ENCODE results near the gene GPR25.

GPR25 gene

DNA sequence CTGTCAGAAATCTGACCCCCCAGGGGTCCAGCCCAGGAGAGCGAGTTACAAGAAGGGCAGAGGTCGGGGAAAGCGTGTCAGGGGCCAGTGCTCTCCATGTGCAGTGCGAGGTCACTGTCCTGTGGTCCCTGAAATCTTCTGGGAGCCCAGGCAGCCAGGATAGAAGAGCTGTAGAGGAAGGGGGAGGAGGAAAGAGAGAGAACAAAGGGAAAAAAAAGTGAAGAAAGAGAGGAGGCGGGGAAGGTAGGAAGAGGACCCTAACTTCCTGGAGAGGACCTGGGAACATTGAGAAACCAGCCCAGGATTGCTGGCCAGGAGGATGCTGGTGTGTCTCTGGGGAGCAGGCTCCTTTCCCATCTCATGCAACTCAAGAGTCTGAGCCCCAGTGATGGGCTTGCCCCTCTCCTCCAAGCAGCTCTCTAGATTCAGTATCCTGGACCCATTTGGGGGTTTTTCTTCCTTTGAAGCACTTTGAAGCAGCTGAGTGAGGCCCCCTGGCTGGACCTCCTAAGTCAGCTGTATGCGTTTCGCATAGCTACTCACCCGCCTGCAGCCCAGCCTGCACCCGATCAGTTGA lies 15.1 kb downstream of the GPR25 start:
- Histone ChIP-seq H3K9ac (ENCODE audit: low read depth, low read length) (no peak overlapping the region), H3K27ac (ENCODE audit: low read depth, low read length) (no peak overlapping the region), H3K9me3 (ENCODE audit: control insufficient read depth, insufficient read depth, low read length) (no peaks in the 10 kb centered on the region), H3K4me1 (ENCODE audit: control insufficient read depth, insufficient read depth, low read length) (peaks cover 31% of the 10 kb centered on the region), H3K27me3 (ENCODE audit: control insufficient read depth, insufficient read depth, low read length) (0 out of 2 replicates have a peak, but pooled peaks cover 5% of the 10 kb centered on the region), H3K36me3 (ENCODE audit: control insufficient read depth, insufficient read depth, low read length) (no peaks in the 10 kb centered on the region), H3K4me3 (ENCODE audit: low read depth, low read length) (no peak overlapping the region)

DNA sequence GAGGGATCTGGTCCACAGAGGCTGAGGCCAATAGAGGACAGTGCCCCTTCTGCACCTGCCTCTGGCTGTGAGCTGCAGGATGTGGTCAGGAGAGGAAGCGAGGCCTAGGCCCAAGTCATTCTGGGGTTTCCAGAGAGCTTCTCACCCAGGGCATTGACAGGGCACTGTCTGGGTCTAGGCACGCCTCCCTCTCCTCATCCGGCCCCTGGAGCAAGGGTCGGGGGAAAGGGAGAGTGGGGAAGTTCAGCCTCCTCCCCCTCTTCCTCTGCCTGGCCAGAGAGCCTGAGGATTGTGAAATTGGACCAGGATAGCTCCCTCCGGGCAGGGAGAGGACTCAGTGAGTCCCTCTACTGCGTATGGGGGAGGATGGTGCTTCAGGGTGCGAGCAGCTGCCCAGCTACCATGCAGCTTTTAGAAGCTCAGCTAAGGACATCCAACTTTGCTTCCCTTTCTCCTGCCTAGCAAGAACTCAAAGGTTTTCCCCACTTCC lies 15.6 kb downstream of the GPR25 start:
- no peak overlapping the region for H3K9ac ChIP-seq (ENCODE audit: low read depth, low read length)
- H3K4me3 ChIP-seq (ENCODE audit: low read depth, low read length): no peak overlapping the region

DNA sequence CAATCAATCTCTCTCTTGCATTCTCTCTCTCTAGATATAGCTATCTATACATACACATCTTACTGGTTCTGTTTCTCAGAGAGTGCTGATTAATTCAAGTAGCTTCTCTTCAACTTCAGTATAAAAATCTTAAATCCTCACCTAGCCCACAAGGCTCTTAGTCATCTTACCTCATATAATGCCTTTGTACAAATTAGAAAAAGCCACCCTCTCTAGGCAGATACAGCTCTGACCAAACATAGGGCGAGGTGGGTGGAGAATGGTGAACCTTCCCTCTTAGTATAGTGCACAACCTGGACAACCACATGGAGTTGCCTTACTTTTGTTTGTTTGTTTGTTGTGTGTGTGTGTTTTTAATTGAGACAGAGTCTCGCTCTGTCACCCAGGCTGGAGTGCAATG lies 16.8 kb downstream of the GPR25 start:
- Histone ChIP-seq H3K4me1 (ENCODE audit: control insufficient read depth, insufficient read depth, low read length) (peaks cover 45% of the 10 kb centered on the region), H3K27me3 (ENCODE audit: control insufficient read depth, insufficient read depth, low read length) (0 out of 2 replicates have a peak, but pooled peaks cover 5% of the 10 kb centered on the region), H3K36me3 (ENCODE audit: control insufficient read depth, insufficient read depth, low read length) (no peaks in the 10 kb centered on the region), H3K9me3 (ENCODE audit: control insufficient read depth, insufficient read depth, low read length) (no peaks in the 10 kb centered on the region), H3K27ac (ENCODE audit: low read depth, low read length) (no peak overlapping the region), H3K9ac (ENCODE audit: low read depth, low read length) (no peak overlapping the region), H3K4me3 (ENCODE audit: low read depth, low read length) (no peak overlapping the region)

More for the DNA sequence above, 15.6 kb downstream of the GPR25 start:
- H3K36me3 ChIP-seq (ENCODE audit: control insufficient read depth, insufficient read depth, low read length): no peaks in the 10 kb centered on the region
- no peak overlapping the region for H3K27ac ChIP-seq (ENCODE audit: low read depth, low read length)
- H3K4me1 ChIP-seq (ENCODE audit: control insufficient read depth, insufficient read depth, low read length): peaks cover 33% of the 10 kb centered on the region
- 0 out of 2 replicates have a peak, but pooled peaks cover 5% of the 10 kb centered on the region for H3K27me3 ChIP-seq (ENCODE audit: control insufficient read depth, insufficient read depth, low read length)
- no peaks in the 10 kb centered on the region for H3K9me3 ChIP-seq (ENCODE audit: control insufficient read depth, insufficient read depth, low read length)

DNA sequence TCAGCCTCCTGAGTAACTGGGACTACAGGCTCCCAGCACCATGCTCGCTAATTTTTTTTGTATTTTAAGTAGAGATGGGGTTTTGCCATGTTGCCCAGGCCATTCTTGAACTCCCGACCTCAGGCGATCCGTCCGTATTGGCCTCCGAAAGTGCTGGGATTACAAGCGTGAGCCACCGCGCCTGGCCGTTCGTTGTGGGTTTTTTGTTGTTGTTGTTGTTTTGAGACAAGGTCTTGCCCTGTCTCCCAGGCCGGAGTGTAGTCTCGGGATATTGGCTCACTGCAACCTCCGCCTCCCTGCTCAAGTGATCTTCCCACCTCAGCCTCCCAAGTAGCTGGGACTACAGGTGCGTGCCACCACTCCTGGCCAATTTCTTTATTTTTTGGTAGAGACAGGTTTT lies 17.2 kb downstream of the GPR25 start:
- Histone ChIP-seq H3K36me3 (ENCODE audit: control insufficient read depth, insufficient read depth, low read length) (no peaks in the 10 kb centered on the region), H3K27ac (ENCODE audit: low read depth, low read length) (no peak overlapping the region), H3K4me3 (ENCODE audit: low read depth, low read length) (no peak overlapping the region), H3K4me1 (ENCODE audit: control insufficient read depth, insufficient read depth, low read length) (peaks cover 49% of the 10 kb centered on the region), H3K27me3 (ENCODE audit: control insufficient read depth, insufficient read depth, low read length) (0 out of 2 replicates have a peak, but pooled peaks cover 5% of the 10 kb centered on the region), H3K9me3 (ENCODE audit: control insufficient read depth, insufficient read depth, low read length) (no peaks in the 10 kb centered on the region), H3K9ac (ENCODE audit: low read depth, low read length) (no peak overlapping the region)

DNA sequence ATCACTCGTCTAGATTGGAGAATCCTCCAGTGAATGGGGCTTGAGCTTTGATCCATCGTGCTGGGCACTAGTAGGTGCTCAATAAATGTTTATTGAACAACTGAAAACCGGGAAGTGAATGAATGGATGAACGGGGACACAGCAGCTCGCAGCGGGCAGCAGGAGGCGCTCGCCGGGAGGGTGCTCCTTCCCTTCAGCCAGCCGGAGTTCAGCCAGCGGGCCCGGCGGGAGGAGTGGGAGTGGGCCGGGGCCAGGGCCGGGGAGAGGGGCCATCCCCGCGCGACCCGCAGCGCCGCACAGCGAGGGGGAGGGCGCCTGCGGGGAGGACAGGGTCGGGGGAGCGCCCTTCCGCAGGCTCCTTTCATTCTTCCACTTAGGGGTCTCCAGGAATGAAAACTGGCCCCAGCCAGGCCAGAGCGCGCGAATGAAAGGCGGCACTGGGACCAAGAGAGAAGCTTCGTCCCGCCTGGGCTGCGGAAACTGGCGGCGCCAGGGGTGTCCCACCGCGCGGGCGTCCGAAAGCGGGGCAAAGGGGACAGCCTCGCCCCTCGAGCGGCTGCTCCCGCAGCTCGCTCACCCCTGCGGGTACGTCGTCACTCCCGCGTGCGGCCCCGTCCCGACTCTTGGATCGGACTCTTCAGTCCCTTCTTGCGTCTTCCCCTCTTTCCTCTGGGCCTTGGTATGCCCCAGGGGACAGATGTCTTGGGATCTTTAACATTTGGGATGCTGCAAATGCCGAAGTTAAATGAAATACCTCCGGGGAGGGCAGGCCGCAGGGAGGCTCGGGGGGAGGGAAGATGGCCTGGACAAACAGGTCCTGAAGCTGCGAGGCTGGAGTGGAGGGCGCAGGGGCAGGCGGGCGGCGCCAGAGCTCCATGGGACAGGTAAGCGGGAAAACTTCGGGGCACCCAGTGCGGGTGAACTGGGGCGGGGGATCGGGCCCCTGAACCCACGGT lies 18.3 kb downstream of the GPR25 start:
- peak overlapping the region; percentile 99 for H3K27ac ChIP-seq (ENCODE audit: low read depth, low read length)

DNA sequence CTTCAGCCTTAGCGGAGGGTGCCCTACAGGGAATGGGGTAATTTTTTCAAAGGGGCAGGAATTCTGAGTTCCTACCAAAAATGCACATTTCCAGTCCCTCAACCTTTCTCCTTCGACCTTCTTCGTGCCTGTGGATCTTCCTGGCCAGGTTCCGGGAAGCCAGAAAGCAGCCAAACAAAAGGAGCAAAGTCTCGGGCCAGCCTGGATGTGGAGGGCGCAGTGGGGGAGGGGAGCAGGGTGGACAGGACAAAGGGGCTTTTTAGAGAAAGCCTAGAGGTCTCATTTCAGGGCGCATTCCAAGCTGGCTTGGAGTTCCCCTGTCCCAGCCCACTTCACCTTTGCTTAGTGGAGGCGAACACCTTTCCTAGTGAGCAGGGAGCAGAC lies 19.0 kb downstream of the GPR25 start:
- H3K4me1 ChIP-seq (ENCODE audit: control insufficient read depth, insufficient read depth, low read length): peaks cover 65% of the 10 kb centered on the region

More for the DNA sequence above, 18.3 kb downstream of the GPR25 start:
- Histone ChIP-seq H3K27me3 (ENCODE audit: control insufficient read depth, insufficient read depth, low read length) (0 out of 2 replicates have a peak, but pooled peaks cover 5% of the 10 kb centered on the region), H3K9me3 (ENCODE audit: control insufficient read depth, insufficient read depth, low read length) (no peaks in the 10 kb centered on the region), H3K4me3 (ENCODE audit: low read depth, low read length) (peak overlapping the region; percentile 93), H3K9ac (ENCODE audit: low read depth, low read length) (peak overlapping the region; percentile 99), H3K4me1 (ENCODE audit: control insufficient read depth, insufficient read depth, low read length) (peaks cover 60% of the 10 kb centered on the region), H3K36me3 (ENCODE audit: control insufficient read depth, insufficient read depth, low read length) (no peaks in the 10 kb centered on the region)

DNA sequence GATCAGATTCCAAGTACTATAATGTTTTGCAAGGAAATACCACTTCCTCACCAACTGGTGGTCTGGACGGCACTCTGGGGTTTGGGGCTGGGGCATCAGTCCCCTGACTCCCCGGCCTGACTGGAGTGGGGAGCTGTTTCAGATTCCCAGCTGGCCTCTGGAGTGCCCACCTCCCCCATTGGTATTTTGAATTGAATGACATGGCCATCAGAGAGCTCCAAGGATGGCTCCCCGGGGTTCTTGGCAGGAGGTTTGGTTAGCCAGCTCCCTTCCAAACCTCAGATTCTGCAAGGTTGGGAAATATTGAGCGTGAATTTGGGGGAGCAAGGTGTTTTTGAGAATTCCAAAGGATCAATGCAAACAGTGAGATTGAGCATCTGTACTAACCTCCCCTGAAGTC lies 19.8 kb downstream of the GPR25 start:
- H3K9me3 ChIP-seq (ENCODE audit: control insufficient read depth, insufficient read depth, low read length): no peaks in the 10 kb centered on the region
- 0 out of 2 replicates have a peak, but pooled peaks cover 5% of the 10 kb centered on the region for H3K27me3 ChIP-seq (ENCODE audit: control insufficient read depth, insufficient read depth, low read length)
- H3K36me3 ChIP-seq (ENCODE audit: control insufficient read depth, insufficient read depth, low read length): peaks cover 1% of the 10 kb centered on the region; the same call in 1 of the 2 replicates
- H3K27ac ChIP-seq (ENCODE audit: low read depth, low read length): peak overlapping the region; percentile 99
- H3K9ac ChIP-seq (ENCODE audit: low read depth, low read length): peak overlapping the region; percentile 99
- H3K4me1 ChIP-seq (ENCODE audit: control insufficient read depth, insufficient read depth, low read length): peaks cover 59% of the 10 kb centered on the region
- H3K4me3 ChIP-seq (ENCODE audit: low read depth, low read length): peak overlapping the region; percentile 93

More for the DNA sequence above, 19.0 kb downstream of the GPR25 start:
- Histone ChIP-seq H3K27me3 (ENCODE audit: control insufficient read depth, insufficient read depth, low read length) (0 out of 2 replicates have a peak, but pooled peaks cover 5% of the 10 kb centered on the region), H3K4me3 (ENCODE audit: low read depth, low read length) (peak overlapping the region; percentile 93), H3K9ac (ENCODE audit: low read depth, low read length) (peak overlapping the region; percentile 99), H3K36me3 (ENCODE audit: control insufficient read depth, insufficient read depth, low read length) (no peaks in the 10 kb centered on the region), H3K9me3 (ENCODE audit: control insufficient read depth, insufficient read depth, low read length) (no peaks in the 10 kb centered on the region), H3K27ac (ENCODE audit: low read depth, low read length) (peak overlapping the region; percentile 99)

DNA sequence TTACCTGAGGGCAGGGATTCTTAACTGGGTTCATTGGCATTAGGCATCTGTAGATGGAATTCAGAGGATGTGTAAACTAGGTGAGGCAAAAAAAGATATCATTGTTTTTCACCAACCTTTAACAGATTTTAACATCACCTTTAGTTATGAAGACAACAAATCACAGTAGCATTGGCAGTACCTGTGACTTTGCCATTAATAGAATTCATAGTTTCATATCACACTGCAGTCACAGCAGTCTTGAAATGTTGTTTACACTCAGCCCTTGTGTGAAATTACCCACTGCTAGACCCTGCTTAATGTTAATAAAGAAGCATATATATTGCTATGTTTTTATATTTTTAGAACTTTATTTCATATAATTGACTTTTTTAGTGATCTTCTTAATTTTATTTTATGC lies 20.2 kb downstream of the GPR25 start:
- Histone ChIP-seq H3K9ac (ENCODE audit: low read depth, low read length) (no peak overlapping the region), H3K4me3 (ENCODE audit: low read depth, low read length) (peak overlapping the region; percentile 93), H3K27me3 (ENCODE audit: control insufficient read depth, insufficient read depth, low read length) (0 out of 2 replicates have a peak, but pooled peaks cover 5% of the 10 kb centered on the region), H3K27ac (ENCODE audit: low read depth, low read length) (peak overlapping the region; percentile 99), H3K4me1 (ENCODE audit: control insufficient read depth, insufficient read depth, low read length) (peaks cover 55% of the 10 kb centered on the region), H3K36me3 (ENCODE audit: control insufficient read depth, insufficient read depth, low read length) (peaks cover 6% of the 10 kb centered on the region), H3K9me3 (ENCODE audit: control insufficient read depth, insufficient read depth, low read length) (no peaks in the 10 kb centered on the region)

DNA sequence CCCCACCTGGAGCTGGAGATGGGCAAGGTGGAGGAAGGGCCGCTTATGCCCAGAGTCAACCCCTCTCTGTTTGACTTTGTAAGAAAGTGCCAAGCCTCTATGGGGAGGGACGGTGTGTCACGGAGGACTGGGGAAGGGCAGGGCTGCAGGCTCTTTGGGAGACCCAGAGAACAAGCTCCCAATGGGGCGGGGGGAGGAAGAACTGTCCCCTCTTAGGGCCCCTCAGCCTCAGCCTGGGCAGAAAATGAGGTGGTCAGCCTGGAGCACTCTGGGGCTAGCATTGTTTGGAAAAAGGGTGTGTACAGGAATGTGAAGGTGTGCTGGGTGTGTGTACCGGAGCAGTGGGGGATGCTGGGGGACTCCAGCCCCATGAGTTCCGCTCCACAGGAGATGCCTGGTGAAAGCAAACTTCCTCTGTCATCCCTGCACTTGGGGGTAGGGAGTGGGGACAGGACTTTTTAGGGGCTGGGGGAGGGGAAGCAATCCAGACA lies 20.7 kb downstream of the GPR25 start:
- H3K4me3 ChIP-seq (ENCODE audit: low read depth, low read length): peak overlapping the region; percentile 93
- peaks cover 50% of the 10 kb centered on the region for H3K4me1 ChIP-seq (ENCODE audit: control insufficient read depth, insufficient read depth, low read length)
- peaks cover 10% of the 10 kb centered on the region for H3K36me3 ChIP-seq (ENCODE audit: control insufficient read depth, insufficient read depth, low read length)
- H3K9me3 ChIP-seq (ENCODE audit: control insufficient read depth, insufficient read depth, low read length): no peaks in the 10 kb centered on the region
- 0 out of 2 replicates have a peak, but pooled peaks cover 5% of the 10 kb centered on the region for H3K27me3 ChIP-seq (ENCODE audit: control insufficient read depth, insufficient read depth, low read length)
- H3K9ac ChIP-seq (ENCODE audit: low read depth, low read length): no peak overlapping the region
- peak overlapping the region; percentile 99 for H3K27ac ChIP-seq (ENCODE audit: low read depth, low read length)

DNA sequence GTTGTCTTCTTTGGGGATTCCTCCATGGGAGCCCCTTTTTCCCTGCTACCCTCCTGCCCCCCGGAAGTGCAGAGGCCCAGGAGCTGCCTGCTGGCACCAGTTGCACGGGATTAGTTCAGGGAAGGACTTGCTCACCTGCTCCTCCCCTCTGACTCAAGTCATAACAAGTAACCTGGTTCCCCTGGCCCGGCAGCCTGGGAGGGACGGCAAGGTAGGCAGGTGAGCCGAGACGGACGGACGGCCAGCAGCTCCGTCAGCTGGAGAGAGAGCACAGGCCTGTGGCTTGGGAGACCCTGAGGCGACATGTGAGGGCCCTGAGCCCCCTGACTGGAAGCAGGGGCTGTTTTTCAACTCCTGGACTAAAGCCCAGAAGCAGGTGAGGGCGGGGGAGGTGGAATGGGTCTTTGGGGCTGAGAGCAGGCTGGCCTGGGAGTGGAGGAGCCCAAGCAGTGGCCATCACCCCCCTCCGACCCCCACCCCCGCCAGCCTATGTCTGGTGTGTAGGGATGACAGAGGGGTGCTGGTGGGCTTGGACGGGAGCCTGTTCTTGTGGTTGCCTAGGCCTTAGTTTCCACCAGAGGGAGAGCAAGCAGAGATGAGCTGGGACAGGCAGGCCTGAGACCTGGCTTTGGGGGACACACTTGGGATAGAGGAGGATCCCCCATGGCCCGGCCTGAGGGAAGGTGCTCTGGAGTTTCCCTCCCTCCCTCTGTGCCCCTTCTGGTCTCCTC lies 22.1 kb downstream of the GPR25 start, which contains the start of gene INAVA:
Gene INAVA (plus strand): TSS at position 189 of the 731 bp plus-strand sequence. CDS start 3,501 bp downstream, outside the sequence.
- Histone ChIP-seq H3K9me3 (ENCODE audit: control insufficient read depth, insufficient read depth, low read length) (no peaks in the 10 kb centered on the region), H3K9ac (ENCODE audit: low read depth, low read length) (no peak within 1 kb of the TSS), H3K4me3 (ENCODE audit: low read depth, low read length) (peak within 1 kb of the TSS; percentile 93), H3K27ac (ENCODE audit: low read depth, low read length) (peak within 1 kb of the TSS; percentile 99), H3K36me3 (ENCODE audit: control insufficient read depth, insufficient read depth, low read length) (peaks cover 24% of the 10 kb centered on the region), H3K27me3 (ENCODE audit: control insufficient read depth, insufficient read depth, low read length) (no peaks in the 10 kb centered on the region), H3K4me1 (ENCODE audit: control insufficient read depth, insufficient read depth, low read length) (peaks cover 44% of the 10 kb centered on the region)
